Measurements from ENCODE around the gene FAM237A. TPM values are rescaled to one million over a fixed set of nuclear protein-coding genes. Genes with fewer than 3 reads are reported as not detected.

The FAM237A gene
- total and polyA plus RNA-seq, 12 donors, result not detected

DNA sequence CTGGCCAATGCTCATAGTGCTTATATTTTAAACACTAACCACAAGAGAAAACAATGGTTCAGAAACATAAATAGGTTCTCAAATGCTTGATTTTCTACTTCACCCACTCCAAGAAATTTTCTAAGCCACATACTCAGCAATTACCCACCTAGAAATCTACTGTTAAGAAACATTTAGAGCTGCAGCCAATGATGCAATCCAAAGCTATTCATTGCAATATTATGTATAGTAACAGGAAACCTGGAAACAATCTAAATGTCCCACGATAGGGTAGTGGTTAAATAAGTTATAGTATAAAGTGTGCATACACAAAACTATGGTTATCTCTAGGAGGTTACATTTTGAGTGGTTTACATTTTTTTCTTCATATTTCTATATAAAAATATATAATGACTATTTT, 5.7 kb downstream of the FAM237A start:
- 50 to 59% (median 54%) methylated on average over 1 of the region's 1 CpG for WGBS, 4 donors
- Histone ChIP-seq H3K4me1 (replicated peaks in 1 of 2) (no peaks in the 10 kb centered on the region), H3K27ac (no peak overlapping the region), H3K27me3 (peaks cover 4% of the 10 kb centered on the region), H3K4me3 (no peak overlapping the region), H3K9me3 (replicated peaks in 1 of 3) (no peaks in the 10 kb centered on the region), H3K36me3 (replicated peaks in 1 of 2) (no peaks in the 10 kb centered on the region)
- intact Hi-C loops (cut with DNase I), result no loop called here
- TF ChIP-seq CTCF (IDR thresholded peaks at IDR 0.05) (no peak), POLR2A (IDR thresholded peaks at IDR 0.05) (no peak)
- no peak for DNase-seq

DNA sequence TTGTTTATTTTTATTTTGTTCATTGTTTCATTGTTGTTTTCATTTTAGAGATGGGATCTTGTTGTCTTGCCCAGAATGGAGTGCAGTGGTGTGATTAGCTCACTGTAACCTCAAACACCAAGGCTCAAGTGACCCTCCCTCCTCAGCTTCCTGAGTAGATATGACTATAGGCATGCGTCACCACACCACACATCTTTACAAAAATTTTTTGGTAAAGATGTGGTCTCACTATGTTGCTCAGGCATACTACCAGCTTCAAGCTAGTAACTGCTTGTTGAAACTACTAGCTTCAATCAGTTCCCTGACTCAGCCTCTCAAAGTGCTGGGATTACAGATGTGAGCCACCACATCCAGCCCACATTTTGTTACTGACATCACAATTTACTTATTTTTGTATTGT, 14.8 kb downstream of the FAM237A start:
- no peak overlapping the region for H3K4me3 ChIP-seq
- H3K27ac ChIP-seq, result no peak overlapping the region
- H3K36me3 ChIP-seq (replicated peaks in 1 of 2), result no peaks in the 10 kb centered on the region
- intact Hi-C loops (cut with DNase I), result no loop called here
- 88 to 93% (median 90%) methylated on average over 1 of the region's 1 CpG for WGBS, 4 donors
- DNase-seq, result no peak
- no peaks in the 10 kb centered on the region for H3K4me1 ChIP-seq (replicated peaks in 1 of 2)
- H3K9me3 ChIP-seq (replicated peaks in 1 of 3), result no peaks in the 10 kb centered on the region
- no peak for TF ChIP-seq CTCF (IDR thresholded peaks at IDR 0.05)
- TF ChIP-seq POLR2A (IDR thresholded peaks at IDR 0.05), result no peak
- H3K27me3 ChIP-seq, result no peaks in the 10 kb centered on the region

GRCh38 chr2:206665251-206665650, 23.0 kb downstream of the FAM237A start:
- TF ChIP-seq CTCF (IDR thresholded peaks at IDR 0.05) (no peak), POLR2A (IDR thresholded peaks at IDR 0.05) (no peak)
- no peaks in the 10 kb centered on the region for H3K27me3 ChIP-seq
- H3K4me1 ChIP-seq (replicated peaks in 1 of 2), result no peaks in the 10 kb centered on the region
- H3K27ac ChIP-seq, result no peak overlapping the region
- H3K9me3 ChIP-seq (replicated peaks in 1 of 3), result no peaks in the 10 kb centered on the region
- WGBS, 4 donors, result 77 to 82% (median 79%) methylated on average over 3 of the region's 3 CpGs
- intact Hi-C loops (cut with DNase I), result no loop called here
- no peak overlapping the region for H3K4me3 ChIP-seq
- DNase-seq, result no peak
- H3K36me3 ChIP-seq (replicated peaks in 1 of 2), result no peaks in the 10 kb centered on the region

DNA sequence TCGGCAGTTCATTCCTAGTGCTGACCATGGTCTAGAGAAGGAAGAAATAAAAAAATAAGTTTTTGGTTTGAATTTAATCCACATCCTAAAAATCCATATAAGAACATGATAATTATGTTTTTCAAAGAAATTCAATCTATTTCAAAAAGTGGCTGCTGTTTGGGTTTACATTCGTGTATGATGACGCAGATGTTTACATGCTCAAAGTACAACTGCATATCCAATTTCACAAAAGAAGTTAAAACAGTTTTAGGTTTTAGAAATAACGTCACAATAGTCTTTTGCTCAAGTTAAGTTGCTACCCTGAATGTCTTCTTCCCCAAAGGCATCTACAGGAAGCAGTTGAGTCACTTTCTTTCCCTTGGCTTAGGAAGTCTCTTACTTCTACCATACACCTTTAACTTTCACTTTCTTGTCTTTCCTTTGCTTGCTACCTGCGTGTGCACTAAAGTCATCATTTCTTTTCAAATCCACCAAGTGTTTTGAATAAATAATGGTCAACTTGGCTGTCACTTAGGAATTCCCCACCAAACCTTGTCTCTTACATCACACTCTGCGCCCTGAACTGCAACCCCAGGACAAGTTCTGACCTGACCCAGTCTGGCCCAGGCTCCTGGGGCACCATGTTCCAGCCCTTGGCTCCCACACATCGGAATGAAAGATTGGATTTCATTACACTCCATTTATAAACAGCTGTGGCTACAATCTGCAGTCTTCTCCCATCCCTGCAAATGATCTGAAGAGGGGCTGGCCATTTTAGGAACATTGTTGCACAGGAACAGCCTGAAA, 28.4 kb downstream of the FAM237A start:
- Histone ChIP-seq H3K9me3 (replicated peaks in 1 of 3) (no peaks in the 10 kb centered on the region), H3K4me1 (replicated peaks in 1 of 2) (no peaks in the 10 kb centered on the region), H3K27ac (no peak overlapping the region), H3K4me3 (no peak overlapping the region), H3K36me3 (replicated peaks in 1 of 2) (no peaks in the 10 kb centered on the region), H3K27me3 (peaks cover 3% of the 10 kb centered on the region)
- TF ChIP-seq POLR2A (IDR thresholded peaks at IDR 0.05) (no peak), CTCF (IDR thresholded peaks at IDR 0.05) (no peak)
- WGBS, 4 donors, result 63 to 78% (median 70%) methylated on average over 7 of the region's 7 CpGs
- intact Hi-C loops (cut with DNase I), result no loop called here
- DNase-seq, result no peak

Measured in adrenal gland (tissue), 12 donors.